Fibroblast of mammary gland (primary cell): ENCODE data around the gene PROK2.

Experiments used
- DNase-seq: peaks from one replicate; pipeline ENCODE4 v3.0.0-alpha.2; 2010; ENCODE audit warnings: low read depth
- H3K4me3 ChIP-seq: 2 replicates; pipeline ENCODE4 v1.5.1; 2011; ENCODE audit warnings: low read depth, mild to moderate bottlenecking, low read length, moderate library complexity; ENCODE audit not compliant: control insufficient read depth
- CTCF ChIP-seq: conservative IDR thresholded peaks from 2 replicates; pipeline ENCODE4 v1.5.1; 2011; ENCODE audit warnings: low read depth, low read length, inconsistent platforms; ENCODE audit not compliant: control insufficient read depth, insufficient read depth

PROK2 gene

GRCh38 chr3:71805691-71806090 is 20.7 kb upstream of the PROK2 start:
- DNase-seq = no peak
- no peak overlapping the region for H3K4me3 ChIP-seq
- TF ChIP-seq CTCF = no peak

- H3K4me3 ChIP-seq = no peak overlapping the region
- no peak for TF ChIP-seq CTCF
Measured at GRCh38 chr3:71805199-71805598, 20.3 kb upstream of the PROK2 start.

GRCh38 chr3:71803248-71803647 is 18.3 kb upstream of the PROK2 start:
- no peak for DNase-seq
- no peak for TF ChIP-seq CTCF
- H3K4me3 ChIP-seq = no peak overlapping the region

More at GRCh38 chr3:71805199-71805598, 20.3 kb upstream of the PROK2 start:
- no peak for DNase-seq

GRCh38 chr3:71801986-71802385 is 17.0 kb upstream of the PROK2 start:
- no peak for DNase-seq
- no peak overlapping the region for H3K4me3 ChIP-seq
- no peak for TF ChIP-seq CTCF

- no peak overlapping the region for H3K4me3 ChIP-seq
- no peak for TF ChIP-seq CTCF
- no peak for DNase-seq
Measured at GRCh38 chr3:71800023-71800422, 15.1 kb upstream of the PROK2 start.

- no peak for DNase-seq
- TF ChIP-seq CTCF = no peak
- H3K4me3 ChIP-seq = no peak overlapping the region
Measured at GRCh38 chr3:71797455-71797854, 12.5 kb upstream of the PROK2 start.

- TF ChIP-seq CTCF = no peak
- no peak for DNase-seq
- no peak overlapping the region for H3K4me3 ChIP-seq
Measured at GRCh38 chr3:71796290-71796689, 11.3 kb upstream of the PROK2 start.
